22Rv1 (cell line): Measurements from ENCODE around the gene PDE4B.

Source experiments
- H3K27ac ChIP-seq: fragments of 450-650 bp; 2 replicates; pipeline ENCODE4 v1.5.1; 2017
- CTCF ChIP-seq: fragments of 450-650 bp; IDR thresholded peaks from 2 replicates; pipeline ENCODE4 v1.5.1; 2017; ENCODE audit warnings: mild to moderate bottlenecking
- ZFX ChIP-seq: fragments of 450-650 bp; IDR thresholded peaks from 2 replicates; pipeline ENCODE4 v1.6.1; 2017; ENCODE audit warnings: antibody characterized with exemption, borderline replicate concordance

Gene PDE4B

GRCh38 chr1:66367369-66367768 is 574.7 kb downstream of the PDE4B start:
- TF ChIP-seq CTCF (no peak), ZFX (no peak)

GRCh38 chr1:66368261-66368660 is 575.6 kb downstream of the PDE4B start:
- H3K27ac ChIP-seq, result no peak overlapping the region

More at GRCh38 chr1:66367369-66367768, 574.7 kb downstream of the PDE4B start:
- no peak overlapping the region; the same call in 1 of the 2 replicates for H3K27ac ChIP-seq

GRCh38 chr1:66370462-66370971 is 577.8 kb downstream of the PDE4B start:
- H3K27ac ChIP-seq, result no peak overlapping the region
- no peak for TF ChIP-seq ZFX
- TF ChIP-seq CTCF, result no peak

More at GRCh38 chr1:66368261-66368660, 575.6 kb downstream of the PDE4B start:
- TF ChIP-seq ZFX (no peak), CTCF (no peak)

- TF ChIP-seq ZFX (no peak), CTCF (no peak)
- no peak overlapping the region for H3K27ac ChIP-seq
Observed at GRCh38 chr1:66371233-66372005, 578.7 kb downstream of the PDE4B start.

- no peak for TF ChIP-seq CTCF
- TF ChIP-seq ZFX, result no peak
- H3K27ac ChIP-seq, result no peak overlapping the region
Observed at GRCh38 chr1:66372522-66373101, 579.9 kb downstream of the PDE4B start.

GRCh38 chr1:66373157-66373591 is 580.5 kb downstream of the PDE4B start:
- TF ChIP-seq CTCF, result no peak
- TF ChIP-seq ZFX, result no peak
- H3K27ac ChIP-seq, result no peak overlapping the region

GRCh38 chr1:66374148-66374547 is 581.5 kb downstream of the PDE4B start:
- no peak overlapping the region for H3K27ac ChIP-seq
- TF ChIP-seq CTCF, result no peak
- no peak for TF ChIP-seq ZFX
